ENCODE measurements around the gene CAMKMT.

DNA sequence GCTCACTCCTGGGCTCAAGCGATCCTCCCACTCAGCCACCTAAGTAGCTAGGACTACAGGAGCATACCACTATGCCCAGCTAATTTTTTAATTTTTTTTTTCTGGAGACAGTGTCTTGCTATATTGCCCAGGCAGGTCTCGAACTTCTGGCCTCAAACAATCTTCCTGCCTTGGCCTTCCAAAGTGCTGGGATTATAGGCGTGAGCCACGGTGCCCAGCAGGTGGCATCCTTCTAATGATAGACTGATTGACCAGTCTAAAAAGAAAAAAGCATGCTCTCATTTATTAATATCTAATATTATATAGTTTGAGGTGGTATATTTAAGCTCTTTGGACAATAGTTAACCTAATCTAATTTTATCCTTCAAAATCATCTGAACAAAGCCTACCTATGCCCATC is 198.6 kb downstream of the CAMKMT start:
- TF ChIP-seq, protein P1, sequence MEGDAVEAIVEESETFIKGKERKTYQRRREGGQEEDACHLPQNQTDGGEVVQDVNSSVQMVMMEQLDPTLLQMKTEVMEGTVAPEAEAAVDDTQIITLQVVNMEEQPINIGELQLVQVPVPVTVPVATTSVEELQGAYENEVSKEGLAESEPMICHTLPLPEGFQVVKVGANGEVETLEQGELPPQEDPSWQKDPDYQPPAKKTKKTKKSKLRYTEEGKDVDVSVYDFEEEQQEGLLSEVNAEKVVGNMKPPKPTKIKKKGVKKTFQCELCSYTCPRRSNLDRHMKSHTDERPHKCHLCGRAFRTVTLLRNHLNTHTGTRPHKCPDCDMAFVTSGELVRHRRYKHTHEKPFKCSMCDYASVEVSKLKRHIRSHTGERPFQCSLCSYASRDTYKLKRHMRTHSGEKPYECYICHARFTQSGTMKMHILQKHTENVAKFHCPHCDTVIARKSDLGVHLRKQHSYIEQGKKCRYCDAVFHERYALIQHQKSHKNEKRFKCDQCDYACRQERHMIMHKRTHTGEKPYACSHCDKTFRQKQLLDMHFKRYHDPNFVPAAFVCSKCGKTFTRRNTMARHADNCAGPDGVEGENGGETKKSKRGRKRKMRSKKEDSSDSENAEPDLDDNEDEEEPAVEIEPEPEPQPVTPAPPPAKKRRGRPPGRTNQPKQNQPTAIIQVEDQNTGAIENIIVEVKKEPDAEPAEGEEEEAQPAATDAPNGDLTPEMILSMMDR (IDR thresholded peaks at IDR 0.05 in 4 of 5, conservative IDR thresholded peaks at IDR 0.05 in 1 of 5), result peak in 2 of 5 experiments; percentile 10 to 14
- no peak for TF ChIP-seq POLR2A (IDR thresholded peaks at IDR 0.05)

All from gastrocnemius medialis (tissue), 4 donors.